HuH-7 (cell line): Measurements from ENCODE around the gene ATP6V1C2.
A peak's percentile ranks its signal among the peaks of the same experiment; 100 is the strongest.

Experiments
- DNase-seq: peaks from one replicate; pipeline ENCODE4 v3.0.0; 2011; ENCODE audit warnings: low spot score

The ATP6V1C2 gene, protein sequence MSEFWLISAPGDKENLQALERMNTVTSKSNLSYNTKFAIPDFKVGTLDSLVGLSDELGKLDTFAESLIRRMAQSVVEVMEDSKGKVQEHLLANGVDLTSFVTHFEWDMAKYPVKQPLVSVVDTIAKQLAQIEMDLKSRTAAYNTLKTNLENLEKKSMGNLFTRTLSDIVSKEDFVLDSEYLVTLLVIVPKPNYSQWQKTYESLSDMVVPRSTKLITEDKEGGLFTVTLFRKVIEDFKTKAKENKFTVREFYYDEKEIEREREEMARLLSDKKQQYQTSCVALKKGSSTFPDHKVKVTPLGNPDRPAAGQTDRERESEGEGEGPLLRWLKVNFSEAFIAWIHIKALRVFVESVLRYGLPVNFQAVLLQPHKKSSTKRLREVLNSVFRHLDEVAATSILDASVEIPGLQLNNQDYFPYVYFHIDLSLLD

DNA sequence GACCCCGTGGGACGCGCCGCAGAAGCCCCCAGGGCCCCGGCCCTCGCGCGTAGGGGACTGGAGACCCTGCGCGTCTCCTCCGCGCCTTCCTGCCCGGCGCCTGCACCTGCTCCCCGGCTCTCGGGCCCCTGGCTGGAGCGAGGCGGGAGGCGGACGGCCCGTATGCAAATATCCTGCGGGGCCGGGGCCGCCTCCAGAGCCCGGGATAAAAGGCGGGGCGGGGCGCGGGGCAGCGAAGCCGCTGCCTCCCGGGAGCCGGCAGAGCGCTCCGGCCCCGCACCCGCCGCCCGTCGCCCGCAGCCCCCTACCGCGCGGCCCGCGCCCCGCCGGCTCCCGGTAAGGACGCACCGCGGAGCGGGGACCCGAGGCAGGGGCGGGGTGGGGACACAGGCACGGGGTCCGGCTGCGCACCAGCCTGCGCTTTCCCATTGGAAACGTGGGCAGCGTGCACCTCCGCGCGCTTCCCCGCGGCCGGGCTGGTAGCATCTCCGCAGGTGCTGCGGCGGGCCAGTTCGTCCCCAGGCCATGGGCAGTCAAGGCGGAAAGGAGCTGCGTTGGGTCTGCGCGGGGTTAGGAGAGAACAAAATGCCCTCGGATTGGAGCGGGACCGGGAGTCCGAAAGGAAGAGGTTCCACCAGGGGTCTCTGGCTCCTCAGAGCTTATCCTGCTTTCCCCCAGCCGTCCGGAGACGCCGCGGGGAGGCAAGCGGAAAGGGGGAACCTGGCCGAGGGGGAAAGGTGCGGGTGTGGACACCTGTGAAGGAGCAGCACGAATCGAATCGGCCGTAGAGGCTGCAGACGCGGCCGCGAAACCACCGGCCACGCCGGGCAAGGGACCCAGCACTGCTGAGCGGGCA, at the start of gene ATP6V1C2:
TSS of gene ATP6V1C2 (plus strand) at position 235 of the 856 bp plus-strand sequence. CDS start 1,220 bp downstream, outside the sequence.
- peak; percentile 56 for DNase-seq

DNA sequence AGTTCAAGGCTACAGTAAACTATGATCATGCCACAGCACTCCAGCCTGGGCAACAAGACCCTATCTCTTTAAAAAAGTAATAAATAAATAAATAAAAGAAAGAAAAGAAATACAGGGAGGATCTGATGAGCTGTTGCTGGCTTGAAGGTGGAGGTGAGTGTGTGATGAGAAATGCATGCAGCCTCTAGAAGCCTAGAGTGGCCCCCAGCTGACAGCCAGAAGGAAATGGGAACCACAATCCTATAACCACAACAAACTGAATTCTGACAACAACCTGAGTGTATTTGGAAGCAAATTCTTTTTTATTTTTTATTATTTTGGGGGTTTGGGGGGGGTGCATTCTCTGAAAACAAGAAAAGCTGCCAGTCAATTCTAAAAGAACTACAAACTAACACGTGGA, 46.3 kb upstream of the ATP6V1C2 start:
- DNase-seq, result no peak

DNA sequence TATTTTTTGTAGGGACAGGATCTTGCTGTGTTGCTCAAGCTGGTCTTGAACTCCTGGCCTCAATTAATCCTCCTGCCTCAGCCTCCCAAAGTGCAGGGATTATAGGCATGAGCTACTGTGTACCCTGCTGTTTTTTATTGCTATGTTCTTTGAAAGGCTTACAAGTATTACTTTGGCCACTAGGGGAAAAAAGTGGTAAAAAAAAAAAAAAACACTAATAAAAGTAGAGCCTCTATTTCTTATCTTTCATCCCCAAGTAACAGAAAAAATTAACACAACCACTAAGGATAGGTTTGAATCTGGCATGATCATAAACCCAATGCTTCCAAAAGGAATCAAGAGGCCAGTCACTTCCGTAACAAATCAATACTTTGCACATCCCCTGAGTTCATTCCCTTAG, 43.2 kb upstream of the ATP6V1C2 start:
- no peak for DNase-seq

DNA sequence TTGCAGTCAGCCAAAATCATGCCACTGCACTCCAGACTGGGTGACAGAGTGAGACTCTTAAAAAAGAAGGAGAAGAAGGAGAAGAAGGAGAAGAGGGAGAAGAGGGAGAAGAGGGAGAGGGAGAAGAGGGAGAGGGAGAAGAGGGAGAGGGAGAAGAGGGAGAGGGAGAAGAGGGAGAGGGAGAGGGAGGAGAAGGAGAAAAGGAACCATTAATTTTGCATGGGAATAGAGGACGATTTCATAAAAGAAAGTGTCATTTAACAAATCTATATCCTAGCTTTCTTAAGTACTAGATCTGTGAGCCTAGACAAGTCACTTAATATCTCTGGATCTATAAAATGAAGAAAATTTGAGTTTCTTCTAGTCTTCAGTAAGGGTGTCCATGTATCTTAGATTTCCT, 41.2 kb upstream of the ATP6V1C2 start:
- no peak for DNase-seq

DNA sequence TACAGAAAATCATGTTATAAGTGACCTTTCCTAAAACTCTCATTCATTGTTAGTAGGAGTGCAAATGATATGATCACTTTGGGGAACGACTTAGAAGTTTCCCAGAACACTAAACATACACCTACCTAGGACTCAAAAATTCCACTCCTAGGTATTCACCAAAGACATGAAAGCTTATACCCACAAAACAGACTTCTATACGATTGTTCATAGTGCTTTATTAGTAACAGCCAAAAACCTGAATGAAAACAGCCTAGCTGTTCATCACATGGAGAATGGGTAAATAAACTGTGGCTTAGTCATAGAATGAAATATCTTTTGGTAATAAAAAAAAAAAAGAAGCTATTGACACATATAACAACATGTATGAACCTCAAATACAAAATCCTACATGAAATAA, 40.5 kb upstream of the ATP6V1C2 start:
- no peak for DNase-seq

DNA sequence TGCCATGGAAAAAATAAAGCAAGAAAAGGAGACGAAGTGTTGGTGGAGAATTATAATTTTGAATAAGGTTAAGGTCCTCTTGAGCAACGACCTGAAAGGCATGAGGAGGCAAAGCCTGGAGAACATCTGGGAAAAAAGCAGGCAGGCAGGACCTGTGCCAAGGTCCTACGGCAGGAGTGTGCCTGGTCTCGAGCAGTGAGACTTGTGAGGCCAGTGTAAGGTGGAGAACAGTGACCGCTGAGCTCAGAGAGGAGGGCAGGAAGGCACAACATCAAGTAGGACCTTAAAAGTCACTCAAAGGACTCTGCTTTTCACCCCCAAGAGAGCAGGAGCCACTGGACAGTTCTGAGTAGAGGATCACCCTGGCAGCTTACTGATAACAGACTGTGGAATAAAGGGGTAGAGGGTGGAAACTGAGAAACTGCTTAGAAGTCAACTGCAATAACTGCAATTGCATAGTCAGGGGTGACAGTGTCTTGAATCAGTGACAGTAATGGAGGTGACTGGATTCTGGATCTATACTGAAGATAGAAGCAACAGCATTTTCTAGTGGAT, 35.2 kb upstream of the ATP6V1C2 start:
- no peak for DNase-seq

DNA sequence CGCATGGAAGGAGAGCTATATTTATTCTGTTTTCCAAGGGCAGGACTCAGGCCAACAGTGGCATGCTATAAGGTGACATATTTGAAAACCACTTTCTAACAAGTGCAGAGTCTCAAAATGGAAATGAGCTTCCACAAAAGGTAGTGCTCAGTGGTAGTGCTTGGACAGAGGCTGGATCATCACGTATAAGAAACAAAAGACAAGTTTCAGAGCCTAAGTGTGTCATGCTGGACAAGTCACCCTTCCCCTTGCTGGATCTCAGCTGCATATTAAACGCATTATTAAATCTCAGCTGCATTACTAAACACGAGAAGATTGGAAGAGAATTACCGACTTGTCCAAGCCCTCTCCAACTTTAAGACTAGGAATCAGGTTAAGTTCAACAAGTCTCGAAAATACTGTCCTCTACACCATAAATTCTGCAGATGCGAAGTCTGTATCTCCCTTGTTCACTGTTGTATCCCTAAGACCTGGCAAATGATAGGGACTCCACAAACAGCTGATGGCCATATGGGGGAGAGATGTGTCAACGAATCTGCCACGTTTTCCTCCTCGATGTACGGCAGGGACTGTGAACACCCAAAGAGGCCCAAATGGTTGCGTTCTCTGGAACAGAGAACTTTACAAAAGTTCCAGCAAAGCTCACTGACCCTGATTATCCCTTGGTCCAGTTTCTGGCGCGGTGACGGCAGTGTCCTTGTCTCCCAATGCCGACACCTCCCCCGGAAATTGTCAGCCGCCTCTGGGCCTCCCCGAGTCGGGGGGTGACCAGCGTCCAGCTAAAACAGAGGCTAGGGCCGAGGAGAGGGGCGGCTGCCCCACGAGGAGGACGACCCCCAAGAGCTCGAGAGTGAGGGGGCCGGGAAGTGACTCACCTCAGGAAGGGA, 32.3 kb upstream of the ATP6V1C2 start:
- DNase-seq, result no peak

DNA sequence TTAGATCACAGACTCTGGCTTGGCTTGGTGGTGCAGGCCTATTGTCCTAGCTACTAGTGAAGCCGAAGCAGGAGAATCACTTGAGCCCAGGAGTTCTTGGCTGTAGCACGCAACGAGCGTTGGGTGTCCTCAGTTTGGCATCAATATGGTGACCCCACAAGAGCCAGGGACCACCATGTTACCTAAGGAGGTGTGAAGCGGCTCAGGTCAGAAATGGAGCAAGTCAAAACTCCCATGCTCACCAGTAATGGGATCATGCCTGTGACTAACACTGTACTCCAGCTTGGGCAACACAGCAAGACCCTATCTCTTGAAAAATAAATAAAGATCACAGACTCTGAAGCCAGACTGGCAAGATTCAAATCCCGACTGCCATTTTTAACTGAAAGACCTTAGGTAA, 29.9 kb upstream of the ATP6V1C2 start:
- DNase-seq, result no peak

DNA sequence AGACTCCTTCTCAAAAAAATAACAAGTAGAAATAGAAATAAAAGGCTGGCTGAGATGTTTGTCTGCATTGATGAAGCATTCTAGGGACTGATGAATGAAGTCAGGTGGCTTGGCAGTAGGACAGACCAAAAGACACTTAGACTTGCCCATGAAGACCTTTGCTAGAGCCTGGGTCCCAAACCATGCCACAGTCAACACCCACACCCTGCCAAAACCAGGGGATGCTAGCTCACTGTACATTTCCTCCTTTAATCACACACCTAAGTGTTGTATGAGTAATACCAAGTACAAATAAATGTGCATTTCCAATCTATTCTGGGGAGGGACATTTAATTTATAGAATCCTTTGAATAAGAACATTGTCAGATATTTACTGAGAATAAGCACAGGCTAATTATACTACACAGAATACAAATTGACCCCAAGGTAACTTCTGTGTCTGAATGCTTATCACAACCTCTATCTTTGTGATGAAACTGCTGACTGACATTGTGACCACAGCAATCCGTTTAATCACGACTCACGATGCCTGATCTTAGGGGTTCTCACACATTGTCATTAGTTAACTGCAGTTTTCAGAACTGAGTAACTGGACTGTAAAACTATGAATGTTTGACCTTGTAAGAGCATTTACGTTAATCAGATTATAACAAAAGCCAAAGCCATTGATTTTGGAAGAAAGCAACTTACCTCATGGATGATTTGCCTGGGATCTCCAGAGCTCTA, 21.2 kb upstream of the ATP6V1C2 start:
- DNase-seq, result no peak

DNA sequence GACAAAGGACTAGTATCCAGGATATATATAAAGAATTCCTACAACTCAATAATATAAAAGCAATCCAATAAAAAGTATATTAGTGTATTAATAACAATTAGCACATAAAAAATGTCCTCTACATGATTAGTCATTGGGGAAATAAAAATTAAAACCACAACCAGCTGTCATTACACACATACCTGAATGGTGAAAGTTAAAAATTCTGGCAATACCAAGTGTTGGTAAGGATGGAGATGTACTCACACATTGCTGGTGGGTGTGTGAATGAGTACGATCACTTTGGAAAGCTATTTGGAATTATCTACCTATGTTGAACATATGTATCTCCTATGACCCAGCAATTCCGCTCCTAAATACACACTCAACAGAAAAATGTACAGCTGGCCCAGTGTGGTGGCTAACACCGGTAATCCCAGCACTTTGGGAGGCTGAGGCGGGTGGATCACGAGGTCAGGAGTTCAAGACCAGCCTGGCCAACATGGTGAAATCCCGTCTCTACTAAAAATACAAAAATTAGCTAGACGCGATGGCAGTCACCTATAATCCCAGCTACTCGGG, 17.3 kb upstream of the ATP6V1C2 start:
- no peak for DNase-seq

DNA sequence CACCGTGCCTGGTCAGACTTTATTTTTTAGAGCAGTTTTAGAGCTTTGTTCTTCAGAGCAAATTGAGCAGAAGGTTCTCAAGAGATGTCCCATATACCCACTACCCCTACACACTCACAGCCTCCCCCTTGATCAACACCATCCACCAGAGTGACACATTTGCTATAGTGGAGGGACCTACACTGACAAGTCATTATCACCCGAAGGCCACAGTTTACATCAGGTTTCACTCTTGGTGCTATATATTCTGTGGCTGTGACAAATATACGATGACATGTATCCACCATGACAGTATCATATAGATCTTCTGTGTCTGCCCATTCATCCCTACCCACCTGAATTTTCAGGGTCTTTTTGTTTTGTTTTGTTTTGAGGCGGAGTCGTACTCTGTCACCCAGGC, 15.4 kb upstream of the ATP6V1C2 start:
- no peak for DNase-seq

DNA sequence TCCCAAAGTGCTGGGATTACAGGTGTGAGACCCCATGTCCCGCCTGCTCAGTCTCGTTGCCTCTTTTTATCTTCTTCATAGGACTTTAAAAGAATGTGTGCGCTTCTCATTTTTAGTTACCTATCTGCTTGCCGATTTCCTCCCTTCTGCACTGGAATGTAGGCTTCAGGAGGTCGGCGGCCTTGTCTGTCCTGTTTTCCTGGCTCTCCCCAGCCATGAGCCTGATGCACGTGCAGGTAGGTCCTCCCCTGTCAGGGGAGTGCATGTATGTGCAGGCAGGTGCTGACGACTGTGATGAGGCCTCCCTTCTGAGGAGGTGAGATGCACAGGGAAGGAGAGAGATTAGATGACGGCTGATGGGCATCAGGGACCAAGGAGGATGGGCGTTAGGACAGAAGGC, 13.6 kb upstream of the ATP6V1C2 start:
- DNase-seq, result no peak

DNA sequence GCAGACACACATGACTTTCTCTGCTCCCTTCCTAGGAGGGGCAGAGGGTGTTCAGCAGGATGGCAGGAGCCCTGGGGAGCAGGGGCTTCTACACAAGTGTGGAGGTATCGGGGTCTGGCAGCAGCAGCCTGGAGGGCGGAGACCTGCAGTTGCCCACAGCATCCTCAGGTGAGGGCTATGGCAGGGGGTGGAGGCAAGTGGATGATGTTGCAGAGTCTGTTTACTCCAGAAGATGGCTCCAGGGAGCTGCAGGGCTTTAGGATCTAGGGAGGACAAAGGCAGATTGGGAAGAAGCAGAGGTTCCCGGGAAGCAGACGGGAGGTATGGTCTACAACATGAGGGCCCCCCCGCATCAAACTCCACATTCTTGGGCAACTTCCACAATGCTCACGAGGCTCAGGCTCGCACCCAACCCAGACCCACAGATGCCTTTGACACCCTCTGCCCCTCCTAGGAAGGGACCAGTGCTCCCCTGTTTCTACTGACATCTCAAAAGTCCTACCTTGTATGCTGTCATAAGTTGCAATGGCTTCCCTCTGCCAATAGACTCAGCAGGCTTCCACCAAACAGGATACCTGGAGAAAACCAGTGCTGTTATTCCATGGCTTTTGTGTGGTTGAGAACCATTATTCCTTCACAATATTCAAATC, 12.0 kb upstream of the ATP6V1C2 start:
- DNase-seq, result peak; percentile 65

DNA sequence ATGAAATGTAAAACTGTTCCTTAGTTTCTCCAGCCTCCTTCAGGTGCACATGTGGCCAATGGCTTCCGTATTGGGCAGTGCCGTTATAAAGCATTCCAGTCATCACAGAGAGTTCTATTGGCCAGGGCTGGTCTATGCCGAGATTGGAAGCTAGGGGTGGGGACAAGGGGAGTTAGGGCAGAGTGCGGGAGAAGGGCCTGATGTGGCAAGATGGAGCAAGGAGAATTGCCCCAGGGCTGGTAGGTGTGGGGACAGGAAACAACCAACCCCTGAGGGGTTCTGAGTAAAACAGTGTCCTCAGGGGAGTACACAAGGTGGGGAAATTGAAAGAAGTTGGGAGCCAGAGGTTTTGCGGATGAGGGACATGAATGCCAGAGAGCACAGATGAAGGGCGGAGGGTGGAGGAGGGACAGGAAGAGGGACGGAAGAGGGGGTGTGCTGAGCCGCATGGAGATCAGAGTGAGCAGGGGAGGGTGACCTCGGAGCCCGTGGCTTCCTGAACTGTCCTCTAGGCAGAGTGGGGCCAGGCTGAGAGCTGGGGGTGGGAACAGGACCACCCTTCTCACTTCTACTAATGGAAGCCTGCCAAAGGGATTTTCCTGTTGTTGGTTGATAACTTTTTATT, 9.1 kb upstream of the ATP6V1C2 start:
- DNase-seq, result no peak

DNA sequence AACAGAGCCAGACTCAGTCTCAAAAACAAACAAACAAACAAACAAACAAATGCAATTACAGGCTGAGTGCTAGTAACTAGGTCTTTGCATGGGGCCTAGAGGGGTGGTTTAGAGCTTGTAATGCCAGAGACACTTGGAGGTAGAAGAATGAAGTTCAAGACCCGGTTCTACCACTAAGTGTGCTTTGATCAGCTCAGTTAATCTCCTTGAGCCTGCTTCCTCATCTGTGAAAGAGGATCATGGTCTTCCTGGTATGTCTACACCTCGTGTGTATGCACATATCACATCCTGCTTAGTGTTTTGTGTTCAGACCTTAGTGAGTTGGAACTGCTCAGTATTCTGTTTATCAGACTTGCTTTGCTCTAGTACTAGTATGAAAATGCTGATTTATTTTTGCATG, 4.8 kb upstream of the ATP6V1C2 start:
- no peak for DNase-seq

DNA sequence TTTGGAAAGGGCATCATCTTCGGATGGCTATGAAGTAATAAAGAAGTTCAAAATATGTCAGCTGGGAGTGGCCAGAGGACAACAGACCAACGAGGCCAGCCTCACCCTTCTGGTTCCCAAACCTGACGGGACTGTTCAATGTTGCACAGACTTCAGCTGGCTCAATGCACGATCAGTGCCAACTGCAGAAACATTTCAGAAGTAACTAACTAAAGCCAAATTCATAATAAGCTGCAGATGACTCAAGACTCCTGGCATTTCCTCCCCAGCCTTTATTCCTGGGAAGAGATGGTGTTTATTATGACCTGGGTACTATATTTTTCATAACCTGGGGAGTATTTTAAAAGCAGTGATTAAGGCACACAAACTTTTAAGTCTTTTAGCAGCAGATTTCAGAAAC, 3.8 kb upstream of the ATP6V1C2 start:
- DNase-seq, result no peak

DNA sequence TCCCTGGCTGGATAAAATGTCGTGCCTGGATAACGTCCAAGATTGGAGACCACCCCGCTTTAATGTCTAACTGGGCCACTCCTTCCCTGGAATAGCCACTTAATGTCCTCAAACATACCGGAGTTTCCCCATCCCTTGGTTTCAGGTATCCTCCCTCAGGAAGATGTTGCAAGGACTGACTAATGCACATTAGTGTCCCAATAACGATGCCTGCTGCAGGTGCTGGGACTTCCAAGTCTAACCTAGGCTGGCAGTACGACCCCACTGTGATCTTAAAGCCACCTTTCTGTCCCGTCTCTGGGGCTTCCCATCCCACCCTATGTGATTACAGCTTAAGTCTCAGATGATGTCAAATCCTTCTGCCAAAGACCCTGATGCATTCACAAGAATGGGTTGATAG, 1.1 kb upstream of the ATP6V1C2 start:
- DNase-seq, result no peak

DNA sequence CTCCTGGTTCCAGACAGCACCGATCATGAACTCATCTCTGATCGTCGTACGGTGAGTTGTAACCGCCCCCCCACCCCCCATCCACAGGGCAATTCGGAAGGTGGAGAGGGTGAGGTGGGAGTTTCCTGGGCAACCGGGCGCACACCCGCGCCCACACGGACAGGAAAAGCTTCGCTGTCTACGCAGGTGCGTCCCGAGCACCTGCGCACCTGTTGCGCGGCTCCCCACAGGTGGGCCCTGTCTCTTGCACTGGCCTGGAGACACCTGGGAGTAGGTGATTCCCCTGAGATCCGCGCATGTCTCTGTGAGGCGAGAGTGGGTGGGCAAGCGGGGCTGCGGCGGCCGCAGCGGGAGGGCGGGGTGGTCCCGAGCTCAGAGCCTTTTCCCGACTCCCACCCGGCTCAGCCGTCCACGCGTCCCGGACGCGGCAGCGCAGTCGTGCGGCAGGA, 459 bp upstream of the ATP6V1C2 start:
- DNase-seq, result no peak

DNA sequence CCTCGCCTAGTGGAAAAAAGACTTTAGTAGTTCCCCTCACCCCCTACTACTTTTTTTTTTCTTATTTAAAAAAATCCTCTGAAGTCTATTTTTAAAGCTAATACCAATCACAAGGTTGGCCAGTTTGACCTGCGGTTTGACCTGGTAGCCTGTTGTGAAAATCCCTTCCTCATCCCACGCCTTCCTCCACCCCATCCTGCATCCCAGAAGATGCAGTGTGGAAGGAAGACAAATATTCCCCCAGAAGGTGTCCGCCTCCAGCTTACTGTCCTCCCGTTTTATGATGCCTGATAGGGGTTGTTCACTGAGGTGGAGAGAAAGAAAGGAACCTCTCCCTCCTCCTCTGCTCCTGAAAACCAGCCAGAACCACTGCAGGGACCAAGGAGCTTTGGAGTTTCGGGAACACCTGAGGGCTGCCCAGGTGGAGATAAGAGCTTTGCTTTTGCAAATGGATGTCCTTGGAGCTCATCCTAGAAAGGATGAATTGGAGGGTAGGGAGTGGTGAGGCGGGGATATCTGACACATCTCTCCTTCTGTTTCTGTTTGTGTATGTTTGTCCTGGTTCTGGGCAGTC, 909 bp downstream of the ATP6V1C2 start:
- no peak for DNase-seq
